Thyroid gland (tissue), 4 donors: ENCODE results near the gene CDC20. TPM values are rescaled to one million over a fixed set of nuclear protein-coding genes. Genes with fewer than 3 reads are reported as not detected.

Source experiments
- DNase-seq, 2 donors: peaks; one replicate each; pipeline ENCODE4 v3.0.0-alpha.2; 2019
- H3K27ac ChIP-seq, 3 donors: fragments of 200-600 bp; sonication (generic); 1 replicate in 2 of 3; 2 replicates in 1 of 3; pipeline ENCODE4 v1.5.1; 2016 to 2019; ENCODE audit warnings: mild to moderate bottlenecking in 1 of 3, moderate library complexity in 1 of 3
- H3K27me3 ChIP-seq: fragments of 200-600 bp; sonication (generic); one replicate; pipeline ENCODE4 v1.5.1; 2019
- H3K36me3 ChIP-seq, 2 donors: fragments of 200-600 bp; sonication (generic); one replicate each; pipeline ENCODE4 v1.5.1; 2016 to 2019
- H3K4me1 ChIP-seq, 2 donors: fragments of 200-600 bp; sonication (generic); one replicate each; pipeline ENCODE4 v1.5.1; 2017 to 2019
- H3K4me3 ChIP-seq, 3 donors: fragments of 200-600 bp; sonication (generic); replicated peaks in 1 of 3; 1 replicate in 2 of 3; 2 replicates in 1 of 3; pipeline ENCODE4 v1.5.1; 2016; ENCODE audit warnings: mild to moderate bottlenecking in 1 of 3
- H3K9me3 ChIP-seq: fragments of 200-600 bp; sonication (generic); one replicate; pipeline ENCODE4 v1.5.1; 2017
- CTCF ChIP-seq, 6 experiments: fragments of 200-600 bp in 3 of 6; fragments of 450-650 bp in 3 of 6; sonication (generic) in 3 of 6; IDR thresholded peaks; one replicate each; pipeline ENCODE4 v1.5.1; 2016 to 2019; ENCODE audit warnings: antibody characterized with exemption in 6 of 6, mild to moderate bottlenecking in 2 of 6, inconsistent platforms in 1 of 6, moderate library complexity in 1 of 6
- POLR2A ChIP-seq, 2 donors: fragments of 450-650 bp; IDR thresholded peaks; one replicate each; pipeline ENCODE4 v1.6.1; 2017; ENCODE audit warnings: antibody characterized with exemption in 2 of 2, mild to moderate bottlenecking in 2 of 2, moderate library complexity in 1 of 2
- WGBS, 2 donors: methylation state at CpG; one replicate each; pipeline ENCODE4 v1.1.5; 2017; 5-methylcytosine and 5-hydroxymethylcytosine counted together
- intact Hi-C: fragments of 100-400 bp; cut with DNase I; formaldehyde crosslinking; loops from one replicate; pipeline ENCODE4 v1.15.1; 2023
- total RNA-seq, 4 donors: library from RNA; depleted of rRNA; stranded (reverse); fragments of >200 nt; gene quantifications; one replicate each; pipeline ENCODE4 v1.2.3, GENCODE V29; 2016

CDC20 gene
- total RNA-seq, 4 donors from 2014 or later = 0.54 to 3.9 (median 2.2) TPM

DNA sequence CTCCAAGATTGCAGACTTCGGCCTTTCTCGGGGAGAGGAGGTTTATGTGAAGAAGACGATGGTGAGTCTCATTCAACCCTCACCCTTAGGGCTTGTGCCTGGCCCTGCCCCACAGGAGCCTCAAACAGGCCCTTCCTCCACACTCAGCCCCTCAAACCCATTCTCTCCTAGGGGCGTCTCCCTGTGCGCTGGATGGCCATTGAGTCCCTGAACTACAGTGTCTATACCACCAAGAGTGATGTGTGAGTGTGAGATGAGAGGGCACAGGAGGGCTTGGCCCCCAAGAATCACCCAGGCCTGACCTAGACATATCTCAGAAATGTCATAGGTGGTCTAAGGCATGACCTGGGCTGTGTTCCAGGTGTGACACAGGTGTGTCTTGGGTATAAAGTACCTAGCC is 39.5 kb upstream of the CDC20 start:
- 95 to 98% methylated on average over 5 of the region's 5 CpGs for WGBS, 2 donors
- no peaks in the 10 kb centered on the region for H3K27me3 ChIP-seq
- DNase-seq = no peak
- H3K36me3 ChIP-seq = peaks cover 0 to 3% of the 10 kb centered on the region in 2 donors
- no peak for TF ChIP-seq POLR2A (IDR thresholded peaks at IDR 0.05)
- no peak for TF ChIP-seq CTCF (IDR thresholded peaks at IDR 0.05)
- no peak overlapping the region for H3K27ac ChIP-seq
- no peaks in the 10 kb centered on the region for H3K9me3 ChIP-seq
- peaks cover 0 to 4% of the 10 kb centered on the region in 2 donors for H3K4me1 ChIP-seq
- intact Hi-C loops = no loop called here
- no peak overlapping the region for H3K4me3 ChIP-seq

DNA sequence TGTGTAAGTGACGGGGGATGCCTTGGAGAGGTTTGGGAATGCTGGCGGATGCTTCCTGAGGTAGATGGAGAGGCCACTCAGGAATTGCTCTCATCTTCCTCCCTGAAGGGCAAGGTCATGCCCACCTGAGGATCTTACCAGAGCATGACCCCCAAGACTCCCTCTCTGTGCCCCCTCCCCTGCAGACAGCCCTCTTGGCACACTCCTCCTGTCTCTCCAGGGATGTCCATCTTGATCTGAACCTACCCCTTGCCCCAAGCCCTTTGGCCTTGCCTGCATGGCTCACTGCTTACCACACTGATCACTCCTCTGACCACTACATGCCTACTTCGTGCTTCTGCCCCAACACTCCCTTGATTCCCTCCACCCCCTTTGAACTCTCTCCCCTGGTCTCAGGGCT is 39.0 kb upstream of the CDC20 start:
- H3K36me3 ChIP-seq = peaks cover 0 to 3% of the 10 kb centered on the region in 2 donors
- no peaks in the 10 kb centered on the region for H3K27me3 ChIP-seq
- H3K4me3 ChIP-seq = no peak overlapping the region
- H3K27ac ChIP-seq = no peak overlapping the region
- DNase-seq = no peak
- 92 to 94% methylated on average over 2 to 3 of the region's 3 CpGs for WGBS, 2 donors
- intact Hi-C loops = no loop called here
- no peaks in the 10 kb centered on the region for H3K9me3 ChIP-seq
- TF ChIP-seq CTCF (IDR thresholded peaks at IDR 0.05) (no peak), POLR2A (IDR thresholded peaks at IDR 0.05) (no peak)
- peaks cover 0 to 4% of the 10 kb centered on the region in 2 donors for H3K4me1 ChIP-seq

- H3K36me3 ChIP-seq = peaks cover 0 to 3% of the 10 kb centered on the region in 2 donors
- no peak overlapping the region for H3K4me3 ChIP-seq
- H3K4me1 ChIP-seq = peaks cover 0 to under 1% of the 10 kb centered on the region in 2 donors
- intact Hi-C loops = no loop called here
- H3K9me3 ChIP-seq = no peaks in the 10 kb centered on the region
- no peak for DNase-seq
- H3K27me3 ChIP-seq = no peaks in the 10 kb centered on the region
- 91 to 98% methylated on average over 8 to 16 of the region's 16 CpGs for WGBS, 2 donors
- TF ChIP-seq POLR2A (IDR thresholded peaks at IDR 0.05) = no peak
- H3K27ac ChIP-seq = no peak overlapping the region
Observed at GRCh38 chr1:43321331-43321891, 37.4 kb upstream of the CDC20 start.

GRCh38 chr1:43322506-43322905 is 36.3 kb upstream of the CDC20 start:
- Histone ChIP-seq H3K4me3 (no peak overlapping the region), H3K27me3 (no peaks in the 10 kb centered on the region), H3K27ac (no peak overlapping the region), H3K4me1 (no peaks in the 10 kb centered on the region), H3K36me3 (peaks cover 0 to 3% of the 10 kb centered on the region in 2 donors), H3K9me3 (no peaks in the 10 kb centered on the region)
- 97% methylated on average over 5 of the region's 5 CpGs for WGBS, 2 donors
- TF ChIP-seq POLR2A (IDR thresholded peaks at IDR 0.05) (no peak), CTCF (IDR thresholded peaks at IDR 0.05) (no peak)
- intact Hi-C loops = no loop called here
- no peak for DNase-seq

DNA sequence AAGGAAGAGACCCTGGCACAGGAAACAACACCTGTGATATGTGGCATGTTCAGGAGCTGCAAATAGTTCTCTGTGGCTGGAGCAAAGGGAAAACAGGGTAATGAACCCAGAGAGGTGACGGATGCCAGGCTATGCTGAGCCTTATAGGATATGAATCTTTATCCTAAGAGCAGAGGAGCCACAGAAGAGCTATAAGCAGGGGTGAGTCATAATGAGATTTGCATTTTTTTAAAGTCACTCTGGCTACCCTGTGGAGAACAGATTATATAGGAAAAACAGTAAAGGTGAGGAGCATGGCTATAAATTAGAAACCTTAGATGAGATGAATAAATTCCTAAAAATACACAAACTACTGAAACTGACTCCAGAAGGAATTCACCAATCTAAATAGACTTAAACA is 34.0 kb upstream of the CDC20 start:
- Histone ChIP-seq H3K4me3 (no peak overlapping the region), H3K4me1 (peaks cover 0 to 2% of the 10 kb centered on the region in 2 donors), H3K36me3 (peaks cover 0 to 3% of the 10 kb centered on the region in 2 donors), H3K9me3 (no peaks in the 10 kb centered on the region), H3K27ac (no peak overlapping the region), H3K27me3 (no peaks in the 10 kb centered on the region)
- intact Hi-C loops = no loop called here
- TF ChIP-seq POLR2A (IDR thresholded peaks at IDR 0.05) (no peak), CTCF (IDR thresholded peaks at IDR 0.05) (no peak)
- no peak for DNase-seq
- WGBS, 2 donors = 80 to 94% methylated on average over 1 of the region's 1 CpG
